Esophagus (tissue), 2 donors: Measurements from ENCODE around the gene SEMA4A. TPM values are rescaled to one million over a fixed set of nuclear protein-coding genes. Genes with fewer than 3 reads are reported as not detected.
"Not testable (repeated sequence)": the region's sequence is repeated elsewhere in the genome, so short reads cannot be mapped to it uniquely, and the experiment has no call there.

Source experiments
- H3K27ac ChIP-seq, 2 donors: one replicate each; pipeline ENCODE4 v1.5.1; 2013; ENCODE audit warnings: low read depth in 2 of 2, mild to moderate bottlenecking in 2 of 2, inconsistent platforms in 1 of 2, low read length in 1 of 2, moderate library complexity in 1 of 2
- H3K27me3 ChIP-seq, 2 donors: one replicate each; pipeline ENCODE4 v1.6.1; 2013; ENCODE audit warnings: low read length in 2 of 2, control low read depth in 1 of 2, mild to moderate bottlenecking in 1 of 2; ENCODE audit not compliant: insufficient read depth in 2 of 2, control insufficient read depth in 1 of 2
- H3K36me3 ChIP-seq, 2 donors: one replicate each; pipeline ENCODE4 v1.6.1; 2013; ENCODE audit warnings: low read length in 1 of 2; ENCODE audit not compliant: control insufficient read depth in 2 of 2, insufficient read depth in 2 of 2
- H3K4me1 ChIP-seq, 2 donors: one replicate each; pipeline ENCODE4 v1.6.1; 2013; ENCODE audit warnings: low read length in 1 of 2; ENCODE audit not compliant: control insufficient read depth in 2 of 2, insufficient read depth in 2 of 2
- H3K4me3 ChIP-seq, 2 donors: one replicate each; pipeline ENCODE4 v1.5.1; 2013; ENCODE audit warnings: low read length in 2 of 2, mild to moderate bottlenecking in 2 of 2, low read depth in 1 of 2, moderate library complexity in 1 of 2
- H3K9me3 ChIP-seq, 2 donors: one replicate each; pipeline ENCODE4 v1.6.1; 2013; ENCODE audit warnings: mild to moderate bottlenecking in 2 of 2, low read depth in 1 of 2, low read length in 1 of 2, moderate library complexity in 1 of 2; ENCODE audit not compliant: control insufficient read depth in 2 of 2, insufficient read depth in 1 of 2
- WGBS, 2 donors: extraction: QIAGEN DNeasy Blood & Tissue Kit; methylation state at CpG; one replicate each; pipeline ENCODE4 v1.1.7; 2013; 5-methylcytosine and 5-hydroxymethylcytosine counted together
- polyA plus RNA-seq, 2 donors: library from polyadenylated mRNA; stranded (reverse); fragments of 200-250 nt; gene quantifications; one replicate each; pipeline ENCODE4 v1.2.3, GENCODE V29; 2013
- donor health status: healthy with polysubstance abuse.
- donor health status: Bipolar disorder and iron deficiency.

SEMA4A gene
- polyA plus RNA-seq, 2 donors: 23.8 to 24.9 TPM

- H3K27ac ChIP-seq: no peak overlapping the region
- H3K27me3 ChIP-seq: no peaks in the 10 kb centered on the region
- WGBS, 2 donors: 81 to 87% methylated on average over 9 of the region's 9 CpGs
- H3K9me3 ChIP-seq: no peaks in the 10 kb centered on the region
- H3K4me1 ChIP-seq: no peaks in the 10 kb centered on the region
- peaks cover 0 to 27% of the 10 kb centered on the region in 2 donors for H3K36me3 ChIP-seq
- H3K4me3 ChIP-seq: no peak overlapping the region
Observed at GRCh38 chr1:156172696-156173470, 19.5 kb downstream of the SEMA4A start.

GRCh38 chr1:156176610-156177210 is 23.3 kb downstream of the SEMA4A start:
- H3K27me3 ChIP-seq: no peaks in the 10 kb centered on the region
- no peaks in the 10 kb centered on the region for H3K9me3 ChIP-seq
- H3K36me3 ChIP-seq: peaks cover 0 to 25% of the 10 kb centered on the region in 2 donors
- H3K4me3 ChIP-seq: no peak overlapping the region
- no peak overlapping the region for H3K27ac ChIP-seq
- no peaks in the 10 kb centered on the region for H3K4me1 ChIP-seq
- WGBS, 2 donors: 80 to 82% methylated on average over 12 of the region's 12 CpGs

- Histone ChIP-seq H3K9me3 (no peaks in the 10 kb centered on the region), H3K27ac (no peak overlapping the region), H3K4me1 (no peaks in the 10 kb centered on the region), H3K36me3 (peaks cover 0 to 19% of the 10 kb centered on the region in 2 donors), H3K27me3 (no peaks in the 10 kb centered on the region), H3K4me3 (no peak overlapping the region)
- 71 to 77% methylated on average over 7 of the region's 7 CpGs for WGBS, 2 donors
Observed at GRCh38 chr1:156177919-156178654, 24.7 kb downstream of the SEMA4A start.

GRCh38 chr1:156180471-156180870 is 27.1 kb downstream of the SEMA4A start:
- no peaks in the 10 kb centered on the region for H3K4me1 ChIP-seq
- no peak overlapping the region for H3K27ac ChIP-seq
- WGBS, 2 donors: 92 to 93% methylated on average over 3 of the region's 3 CpGs
- H3K36me3 ChIP-seq: peaks cover 0 to 8% of the 10 kb centered on the region in 2 donors
- H3K4me3 ChIP-seq: no peak overlapping the region
- no peaks in the 10 kb centered on the region for H3K27me3 ChIP-seq
- no peaks in the 10 kb centered on the region for H3K9me3 ChIP-seq

GRCh38 chr1:156181391-156181924 is 28.1 kb downstream of the SEMA4A start:
- H3K36me3 ChIP-seq, H3K4me3 ChIP-seq, H3K9me3 ChIP-seq, H3K27ac ChIP-seq, H3K4me1 ChIP-seq, H3K27me3 ChIP-seq: not testable (repeated sequence)
- WGBS, 2 donors: 42 to 50% methylated on average over 8 of the region's 8 CpGs

- not testable (repeated sequence) for H3K4me1 ChIP-seq, H3K27ac ChIP-seq, H3K27me3 ChIP-seq, H3K36me3 ChIP-seq, H3K9me3 ChIP-seq, H3K4me3 ChIP-seq
- 68 to 82% methylated on average over 9 to 12 of the region's 12 CpGs for WGBS, 2 donors
Observed at GRCh38 chr1:156182010-156182779, 28.8 kb downstream of the SEMA4A start.

- not testable (repeated sequence) for H3K27me3 ChIP-seq, H3K4me1 ChIP-seq, H3K9me3 ChIP-seq, H3K36me3 ChIP-seq, H3K27ac ChIP-seq, H3K4me3 ChIP-seq
- 92 to 96% methylated on average over 2 of the region's 2 CpGs for WGBS, 2 donors
Observed at GRCh38 chr1:156186347-156187177, 33.2 kb downstream of the SEMA4A start.

- H3K9me3 ChIP-seq, H3K4me1 ChIP-seq, H3K36me3 ChIP-seq, H3K27ac ChIP-seq, H3K4me3 ChIP-seq, H3K27me3 ChIP-seq: not testable (repeated sequence)
- 72 to 81% methylated on average over 4 of the region's 4 CpGs for WGBS, 2 donors
Observed at GRCh38 chr1:156190265-156190664, 36.9 kb downstream of the SEMA4A start.
